Trophoblast cell (in vitro differentiated cells and primary cell): ENCODE measurements around the gene AHDC1.

Experiments
- DNase-seq, 2 donors: peaks; one replicate each; pipeline ENCODE4 v3.0.0-alpha.2; 2016
- H2AFZ ChIP-seq: 2 replicates; pipeline ENCODE4 v1.6.1; 2013; ENCODE audit warnings: low read length, moderate library complexity, mild to moderate bottlenecking; ENCODE audit not compliant: insufficient read depth, poor library complexity
- H2AK5ac ChIP-seq: 2 replicates; pipeline ENCODE4 v1.6.1; 2013; ENCODE audit warnings: mild to moderate bottlenecking, low read length
- H2BK120ac ChIP-seq: 2 replicates; pipeline ENCODE4 v1.6.1; 2013; ENCODE audit warnings: low read length, mild to moderate bottlenecking, moderate library complexity; ENCODE audit not compliant: insufficient read depth, poor library complexity
- H2BK12ac ChIP-seq: 2 replicates; pipeline ENCODE4 v1.6.1; 2013; ENCODE audit warnings: mild to moderate bottlenecking, low read length, moderate library complexity
- H2BK5ac ChIP-seq: 2 replicates; pipeline ENCODE4 v1.6.1; 2013; ENCODE audit warnings: low read length, low read depth, moderate library complexity, mild to moderate bottlenecking; ENCODE audit not compliant: poor library complexity
- H3K14ac ChIP-seq: 2 replicates; pipeline ENCODE4 v1.6.1; 2013; ENCODE audit warnings: mild to moderate bottlenecking, low read length
- H3K18ac ChIP-seq: 2 replicates; pipeline ENCODE4 v1.6.1; 2013; ENCODE audit warnings: mild to moderate bottlenecking, low read length
- H3K23ac ChIP-seq: 2 replicates; pipeline ENCODE4 v1.6.1; 2013; ENCODE audit warnings: low read length
- H3K27ac ChIP-seq: 2 replicates; pipeline ENCODE4 v1.5.1; 2013; ENCODE audit warnings: low read depth, mild to moderate bottlenecking, inconsistent platforms, low read length, moderate library complexity
- H3K27me3 ChIP-seq: 2 replicates; pipeline ENCODE4 v1.6.1; 2013; ENCODE audit warnings: inconsistent platforms, mild to moderate bottlenecking, low read length, moderate library complexity; ENCODE audit not compliant: insufficient read depth
- H3K36me3 ChIP-seq, 2 experiments: 1 replicate in 1 of 2; 2 replicates in 1 of 2; pipeline ENCODE4 v1.6.1; 2013; ENCODE audit warnings: low read length in 2 of 2, mild to moderate bottlenecking in 2 of 2, moderate library complexity in 1 of 2; ENCODE audit not compliant: insufficient read depth in 2 of 2, control insufficient read depth in 1 of 2
- H3K4ac ChIP-seq: 2 replicates; pipeline ENCODE4 v1.6.1; 2013; ENCODE audit warnings: low read depth, mild to moderate bottlenecking, low read length, moderate library complexity
- H3K4me1 ChIP-seq, 2 experiments: 1 replicate in 1 of 2; 2 replicates in 1 of 2; pipeline ENCODE4 v1.6.1; 2013; ENCODE audit warnings: low read length in 2 of 2, mild to moderate bottlenecking in 2 of 2, moderate library complexity in 1 of 2; ENCODE audit not compliant: insufficient read depth in 2 of 2, control insufficient read depth in 1 of 2
- H3K4me2 ChIP-seq: 2 replicates; pipeline ENCODE4 v1.6.1; 2013; ENCODE audit warnings: inconsistent platforms, mild to moderate bottlenecking, low read length, moderate library complexity
- H3K4me3 ChIP-seq: 2 replicates; pipeline ENCODE4 v1.5.1; 2013; ENCODE audit warnings: mild to moderate bottlenecking, low read depth, low read length, inconsistent platforms
- H3K79me1 ChIP-seq: one replicate; pipeline ENCODE4 v1.6.1; 2013; ENCODE audit warnings: low read length
- H3K79me2 ChIP-seq: 2 replicates; pipeline ENCODE4 v1.6.1; 2013; ENCODE audit warnings: low read length, mild to moderate bottlenecking; ENCODE audit not compliant: control insufficient read depth, insufficient read depth, poor library complexity
- H3K9ac ChIP-seq: 2 replicates; pipeline ENCODE4 v1.6.1; 2013; ENCODE audit warnings: mild to moderate bottlenecking, low read length
- H3K9me3 ChIP-seq: 2 replicates; pipeline ENCODE4 v1.6.1; 2013; ENCODE audit warnings: low read depth, mild to moderate bottlenecking, control low read depth, inconsistent platforms, low read length; ENCODE audit not compliant: insufficient read depth
- H4K12ac ChIP-seq: 2 replicates; pipeline ENCODE4 v1.6.1; 2013; ENCODE audit warnings: low read depth, mild to moderate bottlenecking, low read length, moderate library complexity
- H4K8ac ChIP-seq: 2 replicates; pipeline ENCODE4 v1.6.1; 2013; ENCODE audit warnings: low read depth, mild to moderate bottlenecking, low read length, moderate library complexity
- H4K91ac ChIP-seq: one replicate; pipeline ENCODE4 v1.6.1; 2013; ENCODE audit warnings: low read depth, mild to moderate bottlenecking, low read length, moderate library complexity
- WGBS: extraction: QIAGEN DNeasy Blood & Tissue Kit; methylation state at CpG from one replicate; pipeline ENCODE4 v1.1.7; 2013; ENCODE audit warnings: missing lambda C conversion rate; ENCODE audit not compliant: insufficient read length, insufficient coverage; ENCODE audit errors: extremely low coverage; 5-methylcytosine and 5-hydroxymethylcytosine counted together

The AHDC1 gene

GRCh38 chr1:27598295-27598687 is 5.7 kb downstream of the AHDC1 start:
- Histone ChIP-seq H3K27me3 (no peaks in the 10 kb centered on the region), H3K79me2 (peaks cover 75% of the 10 kb centered on the region), H2AK5ac (no peak overlapping the region), H4K8ac (peak overlapping the region; percentile 10), H3K23ac (no peak overlapping the region), H3K4me2 (peak overlapping the region; percentile 42), H3K36me3 (peaks cover 16% of the 10 kb centered on the region in 2 experiments), H2AFZ (peak overlapping the region; percentile 5), H3K9ac (no peak overlapping the region), H2BK12ac (peak overlapping the region; percentile 38), H3K4me1 (peaks cover 80 to 83% of the 10 kb centered on the region in 2 experiments), H2BK5ac (peak overlapping the region; percentile 26), H4K12ac (no peak overlapping the region), H2BK120ac (no peak overlapping the region), H3K27ac (peak overlapping the region; percentile 93), H3K79me1 (peaks cover 55% of the 10 kb centered on the region), H3K14ac (peak overlapping the region; percentile 9), H3K4ac (peak overlapping the region; percentile 91), H3K4me3 (no peak overlapping the region), H4K91ac (peak overlapping the region; percentile 89), H3K9me3 (peaks cover 9% of the 10 kb centered on the region), H3K18ac (peak overlapping the region; percentile 67)
- no peak for DNase-seq
- WGBS, result no CpG with 5 or more reads among the region's 3 CpGs

GRCh38 chr1:27597516-27598294 is 6.2 kb downstream of the AHDC1 start:
- H2BK12ac ChIP-seq, result peak overlapping the region; percentile 44
- peaks cover 54% of the 10 kb centered on the region for H3K79me1 ChIP-seq
- no peak overlapping the region for H4K12ac ChIP-seq
- peaks cover 75% of the 10 kb centered on the region for H3K79me2 ChIP-seq
- peak overlapping the region; percentile 68 for H3K18ac ChIP-seq
- peak overlapping the region; percentile 78 for H2BK120ac ChIP-seq
- peak overlapping the region; percentile 42 for H3K4me2 ChIP-seq
- H3K9me3 ChIP-seq, result peaks cover 10% of the 10 kb centered on the region
- peak overlapping the region; percentile 69 for H4K8ac ChIP-seq
- peak overlapping the region; percentile 91 for H3K4ac ChIP-seq
- H3K23ac ChIP-seq, result no peak overlapping the region
- H2AFZ ChIP-seq, result no peak overlapping the region
- H3K9ac ChIP-seq, result peak overlapping the region; percentile 8
- H4K91ac ChIP-seq, result peak overlapping the region; percentile 89
- peak overlapping the region; percentile 23 for H2BK5ac ChIP-seq
- H3K36me3 ChIP-seq, result peaks cover 16 to 18% of the 10 kb centered on the region in 2 experiments
- peak overlapping the region; percentile 41 for H3K4me3 ChIP-seq
- peak overlapping the region; percentile 24 for H2AK5ac ChIP-seq
- H3K27ac ChIP-seq, result peak overlapping the region; percentile 93
- no CpG with 5 or more reads among the region's 7 CpGs for WGBS
- peak overlapping the region; percentile 69 for H3K14ac ChIP-seq
- no peaks in the 10 kb centered on the region for H3K27me3 ChIP-seq
- DNase-seq, result no peak
- H3K4me1 ChIP-seq, result peaks cover 81 to 88% of the 10 kb centered on the region in 2 experiments

- H3K9me3 ChIP-seq, result peaks cover 10% of the 10 kb centered on the region
- peak overlapping the region; percentile 33 for H3K14ac ChIP-seq
- H4K8ac ChIP-seq, result no peak overlapping the region
- H3K79me2 ChIP-seq, result peaks cover 72% of the 10 kb centered on the region
- no peaks in the 10 kb centered on the region for H3K27me3 ChIP-seq
- H2BK120ac ChIP-seq, result no peak overlapping the region
- no peak overlapping the region for H3K9ac ChIP-seq
- peak overlapping the region; percentile 93 for H3K27ac ChIP-seq
- peaks cover 81 to 89% of the 10 kb centered on the region in 2 experiments for H3K4me1 ChIP-seq
- no peak overlapping the region for H3K4me3 ChIP-seq
- no peak for DNase-seq
- H2AK5ac ChIP-seq, result peak overlapping the region; percentile 14
- H2BK12ac ChIP-seq, result peak overlapping the region; percentile 12
- peak overlapping the region; percentile 3 for H3K18ac ChIP-seq
- H3K4ac ChIP-seq, result peak overlapping the region; percentile 89
- H3K23ac ChIP-seq, result no peak overlapping the region
- H4K91ac ChIP-seq, result peak overlapping the region; percentile 31
- no CpG with 5 or more reads among the region's 4 CpGs for WGBS
- no peak overlapping the region for H3K4me2 ChIP-seq
- no peak overlapping the region for H4K12ac ChIP-seq
- H3K36me3 ChIP-seq, result peaks cover 18% of the 10 kb centered on the region in 2 experiments
- H3K79me1 ChIP-seq, result peaks cover 46% of the 10 kb centered on the region
- no peak overlapping the region for H2BK5ac ChIP-seq
- no peak overlapping the region for H2AFZ ChIP-seq
Measured at GRCh38 chr1:27596986-27597385, 7.0 kb downstream of the AHDC1 start.

- H3K79me2 ChIP-seq, result peaks cover 67% of the 10 kb centered on the region
- WGBS, result no CpG with 5 or more reads among the region's 9 CpGs
Measured at GRCh38 chr1:27596261-27596660, 7.7 kb downstream of the AHDC1 start.

More at GRCh38 chr1:27596261-27596660, 7.7 kb downstream of the AHDC1 start:
- Histone ChIP-seq H3K18ac (peak overlapping the region; percentile 17), H3K14ac (peak overlapping the region; percentile 25), H4K8ac (no peak overlapping the region), H3K9ac (no peak overlapping the region), H3K27ac (peak overlapping the region; percentile 93), H2BK5ac (peak overlapping the region; percentile 15), H2BK12ac (peak overlapping the region; percentile 2), H3K4me3 (no peak overlapping the region), H2AK5ac (peak overlapping the region; percentile 29), H3K4ac (peak overlapping the region; percentile 89), H3K36me3 (peaks cover 18 to 25% of the 10 kb centered on the region in 2 experiments), H4K91ac (peak overlapping the region; percentile 76), H3K9me3 (peaks cover 10% of the 10 kb centered on the region), H2AFZ (no peak overlapping the region), H3K23ac (no peak overlapping the region), H2BK120ac (peak overlapping the region; percentile 9), H3K79me1 (peaks cover 43% of the 10 kb centered on the region), H3K27me3 (no peaks in the 10 kb centered on the region), H3K4me2 (peak overlapping the region; percentile 20), H4K12ac (no peak overlapping the region), H3K4me1 (peaks cover 76 to 83% of the 10 kb centered on the region in 2 experiments)
- DNase-seq, result no peak
